HG02678 (cell line): ENCODE results near the gene ATP8A1.
"Not testable (repeated sequence)": the region's sequence is repeated elsewhere in the genome, so short reads cannot be mapped to it uniquely, and the experiment has no call there.

Experiments
- ATAC-seq: cut with Tn5 transposase; IDR thresholded peaks from one replicate; pipeline ENCODE4 v1.9.1; 2021; ENCODE audit warnings: mild to moderate bottlenecking, moderate library complexity; ENCODE audit not compliant: unreplicated experiment

ATP8A1 gene

DNA sequence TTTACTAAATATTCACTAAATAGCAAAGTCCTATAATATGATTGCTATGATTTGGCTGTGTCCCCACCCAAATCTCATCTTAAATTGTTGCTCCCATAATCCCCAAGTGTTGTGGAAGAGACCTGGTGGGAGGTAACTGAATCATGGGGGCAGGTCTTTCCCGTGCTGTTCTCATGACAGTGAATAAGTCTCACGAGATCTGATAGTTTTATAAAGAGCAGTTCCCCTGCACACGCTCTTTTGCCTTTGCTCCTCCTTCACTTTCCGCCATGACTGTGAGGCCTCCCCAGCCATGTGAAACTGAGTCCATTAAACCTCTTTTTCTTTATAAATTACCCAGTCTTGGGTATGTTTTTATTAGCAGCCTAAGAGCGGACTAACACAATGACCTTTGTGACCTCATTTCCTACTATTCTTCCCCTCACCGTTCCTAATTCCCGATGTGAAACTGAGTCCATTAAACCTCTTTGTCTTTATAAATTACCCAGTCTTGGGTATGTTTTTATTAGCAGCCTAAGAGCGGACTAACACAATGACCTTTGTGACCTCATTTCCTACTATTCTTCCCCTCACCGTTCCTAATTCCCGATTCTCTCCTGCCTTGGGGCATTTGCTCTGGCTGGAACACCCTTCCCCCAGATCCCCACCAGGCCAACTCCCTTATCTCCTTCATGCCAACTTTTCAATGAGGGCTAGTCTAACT is 4.2 kb downstream of the ATP8A1 start:
- not testable (repeated sequence) for ATAC-seq

DNA sequence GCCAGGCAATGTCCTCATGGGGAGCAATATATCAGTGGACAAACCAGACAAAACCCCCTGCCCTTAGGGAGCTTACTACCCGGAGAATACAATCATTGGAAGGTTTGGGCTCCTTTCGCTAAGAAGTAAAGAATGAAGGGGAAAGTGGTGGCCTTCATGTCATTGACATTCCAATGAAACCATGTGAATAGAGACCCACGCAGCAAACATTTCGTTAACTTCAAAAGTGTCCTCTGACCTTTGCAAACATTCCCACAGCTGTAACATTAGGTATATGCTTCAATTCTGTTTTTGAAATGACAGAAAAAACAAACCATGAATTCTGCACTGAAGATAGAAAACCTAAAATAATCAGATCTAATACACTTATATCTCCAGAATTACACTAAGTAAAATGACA is 7.0 kb downstream of the ATP8A1 start:
- ATAC-seq, result no peak

- no peak for ATAC-seq
Measured at GRCh38 chr4:42646999-42647541, 9.8 kb downstream of the ATP8A1 start.

GRCh38 chr4:42646013-42646784 is 10.7 kb downstream of the ATP8A1 start:
- ATAC-seq, result no peak

GRCh38 chr4:42644897-42645296 is 12.0 kb downstream of the ATP8A1 start:
- ATAC-seq, result no peak

- peak; percentile 69 for ATAC-seq
Measured at GRCh38 chr4:42643685-42644084, 13.2 kb downstream of the ATP8A1 start.

- ATAC-seq, result no peak
Measured at GRCh38 chr4:42642845-42643615, 13.9 kb downstream of the ATP8A1 start.

- ATAC-seq, result no peak
Measured at GRCh38 chr4:42642101-42642797, 14.7 kb downstream of the ATP8A1 start.

DNA sequence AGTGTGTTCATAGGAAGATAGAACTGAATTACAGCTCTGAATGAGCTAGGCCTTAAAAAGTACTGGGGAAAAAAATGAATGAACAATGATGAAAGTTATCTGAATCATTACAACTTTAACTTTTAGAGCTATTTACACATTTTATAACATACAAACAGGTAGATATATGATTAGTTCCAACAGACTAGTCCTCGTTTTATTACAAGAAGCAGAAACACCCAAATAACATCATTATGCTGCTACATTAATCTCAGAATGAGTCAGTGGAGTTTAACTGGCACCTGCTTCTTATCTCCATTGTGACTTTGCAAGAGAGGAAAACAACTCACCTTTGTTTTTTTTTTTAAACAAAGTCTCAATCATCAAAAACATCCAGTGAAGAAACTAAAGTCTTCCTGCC is 15.2 kb downstream of the ATP8A1 start:
- no peak for ATAC-seq

DNA sequence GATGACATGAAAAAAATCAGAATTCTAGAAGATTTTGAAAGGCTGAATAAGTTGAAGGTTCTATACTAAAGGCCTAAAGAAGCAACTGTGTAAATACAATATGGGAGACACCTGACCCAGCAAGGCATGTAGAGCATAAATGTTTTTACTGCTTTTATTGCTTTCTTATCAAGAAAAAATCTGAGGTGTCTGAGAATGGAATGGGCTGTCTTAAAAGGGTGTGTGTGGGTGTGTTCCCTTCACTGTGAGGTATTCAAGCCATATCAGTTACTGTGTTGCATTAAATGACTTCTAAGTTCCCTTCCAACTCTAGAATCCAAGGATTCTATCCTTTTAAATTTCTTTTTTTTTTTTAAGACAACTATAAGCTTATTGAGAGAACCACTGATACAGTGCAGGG is 15.7 kb downstream of the ATP8A1 start:
- no peak for ATAC-seq

GRCh38 chr4:42640613-42641012 is 16.3 kb downstream of the ATP8A1 start:
- no peak for ATAC-seq

DNA sequence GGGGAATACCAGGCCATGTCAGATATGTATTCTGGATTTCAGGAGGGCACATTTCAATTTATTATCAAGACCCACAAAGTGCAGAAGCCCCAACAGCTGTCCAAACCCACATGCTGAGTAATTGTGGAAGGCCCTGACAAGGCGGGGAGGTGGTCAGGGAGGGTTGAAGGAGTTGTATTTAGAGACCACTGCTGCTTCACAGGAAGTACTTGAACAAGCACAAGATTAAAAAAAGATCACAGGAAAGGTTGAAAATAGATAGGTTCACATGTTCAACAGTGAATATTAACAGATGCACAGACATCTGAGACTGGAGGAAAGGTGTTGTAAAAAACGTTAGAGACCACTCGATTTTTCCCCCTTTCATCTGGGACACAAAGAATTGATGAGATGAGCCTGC is 17.9 kb downstream of the ATP8A1 start:
- ATAC-seq, result peak; percentile 70

GRCh38 chr4:42638321-42638720 is 18.6 kb downstream of the ATP8A1 start:
- no peak for ATAC-seq

DNA sequence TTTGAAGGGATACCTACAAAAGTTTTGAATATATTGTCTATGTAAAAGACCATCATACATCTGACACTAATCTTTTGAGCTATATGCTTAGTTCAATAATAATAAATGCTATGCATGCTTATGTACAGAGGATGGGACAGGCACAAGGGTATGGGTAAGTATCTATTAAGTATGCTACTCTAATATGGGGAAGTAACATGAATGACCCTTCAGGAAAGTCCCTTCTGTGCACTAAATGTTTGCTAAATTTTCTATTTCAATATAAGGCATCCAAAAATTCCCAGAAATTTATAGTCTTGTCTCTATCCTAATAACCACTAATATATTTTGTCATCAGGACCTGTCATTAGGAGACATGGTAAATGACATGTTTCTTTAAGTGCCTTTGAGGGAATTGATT is 19.0 kb downstream of the ATP8A1 start:
- no peak for ATAC-seq

GRCh38 chr4:42637104-42637503 is 19.8 kb downstream of the ATP8A1 start:
- ATAC-seq, result no peak

DNA sequence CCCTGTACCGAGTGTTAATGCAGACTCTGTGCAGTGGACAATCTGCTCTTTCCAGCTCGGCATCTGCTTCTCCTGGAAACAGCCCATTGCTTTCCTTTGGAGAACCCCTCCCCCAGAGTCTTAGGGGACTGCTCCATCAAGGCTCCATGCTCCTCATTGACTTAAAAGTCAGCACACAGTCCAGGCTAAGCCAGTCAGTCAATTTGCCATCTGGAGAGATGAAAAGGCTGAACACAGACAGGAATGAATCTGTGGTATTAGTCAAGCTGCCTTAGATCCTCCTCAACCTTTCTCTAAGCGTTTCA is 20.3 kb downstream of the ATP8A1 start:
- ATAC-seq, result no peak

- ATAC-seq, result peak; percentile 59
Measured at GRCh38 chr4:42633605-42634388, 23.1 kb downstream of the ATP8A1 start.

DNA sequence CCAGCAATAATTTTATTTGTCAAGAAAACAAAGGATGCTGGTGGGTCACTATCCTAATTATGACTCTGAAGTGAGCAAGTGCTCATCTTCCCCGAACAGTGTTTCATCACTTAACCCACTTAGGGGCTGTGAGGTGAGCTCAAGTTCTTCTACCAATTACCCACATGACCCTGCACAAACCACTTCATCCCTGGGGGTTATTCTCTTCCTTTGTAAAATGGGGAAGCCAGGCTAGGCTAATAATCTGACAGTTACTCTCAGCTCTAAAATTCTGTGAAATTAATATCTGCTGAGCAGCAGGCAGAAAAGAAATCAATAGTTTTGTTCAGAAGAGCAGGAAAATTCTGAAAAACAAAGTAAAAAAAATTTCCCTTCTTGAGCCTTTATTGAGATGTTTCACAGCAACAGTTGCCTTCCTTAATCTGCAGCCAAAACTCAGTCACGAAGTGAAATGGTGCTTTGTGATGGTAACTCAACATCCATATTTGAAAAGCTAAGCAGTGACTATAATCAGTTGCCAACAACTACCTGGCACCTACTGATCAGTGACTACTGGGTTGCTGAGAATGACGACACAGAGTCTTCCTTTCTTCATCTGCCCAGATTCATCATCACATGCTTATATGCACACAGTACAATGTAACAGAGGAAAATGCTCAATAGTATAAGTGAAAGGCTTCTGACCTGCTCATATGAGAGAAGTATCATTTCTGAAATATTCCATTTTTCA is 24.1 kb downstream of the ATP8A1 start:
- no peak for ATAC-seq

GRCh38 chr4:42630908-42631307 is 26.0 kb downstream of the ATP8A1 start:
- no peak for ATAC-seq

- no peak for ATAC-seq
Measured at GRCh38 chr4:42628740-42629139, 28.2 kb downstream of the ATP8A1 start.
